CD4-positive, alpha-beta T cell treated with Interleukin-6 at 100 ng/mL for 8 hours (primary cell): ENCODE measurements around the gene NDUFB3.

ENCODE experiments used
- DNase-seq: peaks from one replicate; pipeline ENCODE4 v3.0.0-alpha.2; 2020; ENCODE audit warnings: mixed read lengths, low spot score

NDUFB3 gene

DNA sequence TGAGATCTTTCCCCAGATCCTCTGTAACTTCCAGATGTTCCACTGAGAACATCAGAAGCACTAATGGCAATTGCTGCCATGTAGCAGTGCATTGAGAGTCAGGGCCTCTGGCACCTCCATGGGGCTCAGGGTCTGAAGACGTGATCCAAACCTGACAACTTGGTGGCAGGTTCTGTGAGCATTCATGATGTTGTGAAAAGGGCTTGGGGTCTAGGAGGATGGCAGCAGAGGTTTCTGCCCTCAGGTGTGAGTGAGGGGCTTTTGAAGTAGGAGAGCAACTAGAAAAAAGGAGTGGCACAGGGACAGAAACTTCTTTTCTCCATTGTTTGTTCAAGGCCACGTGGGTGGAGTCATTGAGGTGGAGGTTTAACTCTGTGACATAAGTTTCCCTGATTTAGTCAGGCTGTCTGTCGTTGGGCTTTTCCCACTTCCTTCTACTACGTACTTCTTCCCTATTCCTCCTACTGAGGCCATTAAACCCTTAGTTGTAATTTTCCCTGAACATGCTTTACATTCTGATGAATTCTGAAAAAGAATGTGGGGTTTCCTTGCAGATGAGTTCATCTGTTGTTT lies 57.2 kb downstream of the NDUFB3 start:
- no peak for DNase-seq

DNA sequence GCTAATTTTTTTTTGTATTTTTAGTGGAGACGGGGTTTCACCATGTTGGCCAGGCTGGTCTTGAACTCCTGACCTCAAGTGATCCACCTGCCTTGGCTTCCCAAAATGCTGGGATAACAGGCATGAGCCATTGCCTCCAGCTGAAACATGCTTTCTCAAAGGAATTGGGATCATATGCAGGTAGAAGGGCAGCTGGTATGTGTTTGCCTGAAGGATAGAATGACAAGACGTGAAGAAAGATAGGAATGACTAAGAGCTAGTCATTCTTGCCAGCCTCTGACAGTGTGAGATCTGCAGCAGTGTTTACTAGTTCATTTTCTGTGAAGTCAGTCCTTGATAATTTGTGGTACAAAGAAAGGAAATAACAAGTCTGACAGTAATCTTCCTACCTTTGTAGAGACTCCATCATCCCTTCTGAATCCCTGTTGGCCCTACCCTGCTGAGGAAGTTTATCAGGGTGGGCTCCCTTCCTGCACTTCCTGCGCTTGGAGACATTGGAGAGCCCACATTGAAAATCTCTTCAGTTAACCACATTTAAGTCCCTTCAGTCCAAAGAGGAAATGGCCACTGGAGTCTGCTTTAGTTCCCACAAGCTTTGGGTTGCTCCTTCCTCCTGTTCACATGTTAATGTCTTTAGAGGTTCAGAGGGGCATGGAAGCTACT lies 58.9 kb downstream of the NDUFB3 start:
- DNase-seq: peak; percentile 59

DNA sequence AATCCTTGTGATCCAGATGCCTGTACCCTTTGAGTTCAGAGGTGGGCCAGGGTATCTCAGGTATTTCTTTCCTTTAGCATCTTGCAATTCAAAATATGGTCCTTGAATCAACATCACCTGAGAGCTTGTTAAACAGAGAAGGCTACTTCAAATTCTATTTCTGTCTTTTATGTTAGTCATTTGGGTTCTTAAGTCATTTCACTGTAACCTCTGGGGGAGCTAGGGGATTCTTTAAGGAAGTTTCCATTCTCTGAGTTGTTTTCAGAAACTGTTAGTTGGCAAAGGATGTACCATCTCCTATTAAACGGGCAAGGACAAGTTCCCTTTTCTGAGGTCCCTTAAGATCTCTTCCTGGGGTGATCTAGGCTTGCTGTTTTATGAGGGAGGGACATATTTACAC lies 60.7 kb downstream of the NDUFB3 start:
- DNase-seq: no peak
